ENCODE measurements around the gene RAPGEF6.
"Not testable (repeated sequence)": the region's sequence is repeated elsewhere in the genome, so short reads cannot be mapped to it uniquely, and the experiment has no call there.

DNA sequence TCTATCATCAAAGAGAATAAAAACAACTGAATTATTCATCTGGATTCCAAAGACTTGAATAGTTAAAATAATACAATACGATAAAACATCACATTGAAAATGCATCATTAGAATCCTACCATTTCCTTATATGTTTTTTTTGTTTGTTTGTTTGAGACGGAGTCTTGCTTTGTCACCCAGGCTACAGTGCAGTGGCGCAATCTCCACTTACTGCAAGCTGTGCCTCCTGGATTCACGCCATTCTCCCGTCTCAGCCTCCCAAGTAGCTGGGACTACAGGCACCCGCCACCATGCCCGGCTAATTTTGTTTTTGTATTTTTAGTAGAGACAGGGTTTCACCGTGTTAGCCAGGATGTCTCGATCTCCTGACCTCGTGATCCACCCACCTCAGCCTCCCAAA, 43.2 kb upstream of the RAPGEF6 start:
- TF ChIP-seq, protein P1, sequence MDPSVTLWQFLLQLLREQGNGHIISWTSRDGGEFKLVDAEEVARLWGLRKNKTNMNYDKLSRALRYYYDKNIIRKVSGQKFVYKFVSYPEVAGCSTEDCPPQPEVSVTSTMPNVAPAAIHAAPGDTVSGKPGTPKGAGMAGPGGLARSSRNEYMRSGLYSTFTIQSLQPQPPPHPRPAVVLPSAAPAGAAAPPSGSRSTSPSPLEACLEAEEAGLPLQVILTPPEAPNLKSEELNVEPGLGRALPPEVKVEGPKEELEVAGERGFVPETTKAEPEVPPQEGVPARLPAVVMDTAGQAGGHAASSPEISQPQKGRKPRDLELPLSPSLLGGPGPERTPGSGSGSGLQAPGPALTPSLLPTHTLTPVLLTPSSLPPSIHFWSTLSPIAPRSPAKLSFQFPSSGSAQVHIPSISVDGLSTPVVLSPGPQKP (IDR thresholded peaks at IDR 0.05; ENCODE audit: borderline replicate concordance, low read depth, low read length), result not testable (repeated sequence)
- TF ChIP-seq POLR2A (IDR thresholded peaks at IDR 0.05; ENCODE audit: low read depth, low read length); MXI1 (IDR thresholded peaks at IDR 0.05; ENCODE audit: borderline replicate concordance, low read depth, low read length): not testable (repeated sequence)
- TF ChIP-seq, protein P2, sequence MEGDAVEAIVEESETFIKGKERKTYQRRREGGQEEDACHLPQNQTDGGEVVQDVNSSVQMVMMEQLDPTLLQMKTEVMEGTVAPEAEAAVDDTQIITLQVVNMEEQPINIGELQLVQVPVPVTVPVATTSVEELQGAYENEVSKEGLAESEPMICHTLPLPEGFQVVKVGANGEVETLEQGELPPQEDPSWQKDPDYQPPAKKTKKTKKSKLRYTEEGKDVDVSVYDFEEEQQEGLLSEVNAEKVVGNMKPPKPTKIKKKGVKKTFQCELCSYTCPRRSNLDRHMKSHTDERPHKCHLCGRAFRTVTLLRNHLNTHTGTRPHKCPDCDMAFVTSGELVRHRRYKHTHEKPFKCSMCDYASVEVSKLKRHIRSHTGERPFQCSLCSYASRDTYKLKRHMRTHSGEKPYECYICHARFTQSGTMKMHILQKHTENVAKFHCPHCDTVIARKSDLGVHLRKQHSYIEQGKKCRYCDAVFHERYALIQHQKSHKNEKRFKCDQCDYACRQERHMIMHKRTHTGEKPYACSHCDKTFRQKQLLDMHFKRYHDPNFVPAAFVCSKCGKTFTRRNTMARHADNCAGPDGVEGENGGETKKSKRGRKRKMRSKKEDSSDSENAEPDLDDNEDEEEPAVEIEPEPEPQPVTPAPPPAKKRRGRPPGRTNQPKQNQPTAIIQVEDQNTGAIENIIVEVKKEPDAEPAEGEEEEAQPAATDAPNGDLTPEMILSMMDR (conservative IDR thresholded peaks at IDR 0.05; ENCODE audit: low read depth, low read length), result not testable (repeated sequence)

All from IMR-90 (cell line).